Keratinocyte (primary cell): Measurements from ENCODE around the gene GOLGA5. TPM values are rescaled to one million over a fixed set of nuclear protein-coding genes. Genes with fewer than 3 reads are reported as not detected.

Experiments
- DNase-seq: peaks from one replicate; pipeline ENCODE4 v3.0.0-alpha.2; 2011; ENCODE audit warnings: low read depth, missing footprints, low spot score
- FAIRE-seq: peaks from 2 replicates; lab custom pipeline; 2011; peaks lifted over from hg19 to GRCh38; lab: Jason Lieb, UNC
- H2AFZ ChIP-seq: 2 replicates; pipeline ENCODE4 v1.6.0; 2012; ENCODE audit warnings: low read length, control low read depth, inconsistent platforms; ENCODE audit not compliant: control insufficient read depth
- H3K27ac ChIP-seq: 2 replicates; pipeline ENCODE4 v1.5.1; 2011; ENCODE audit warnings: low read length; ENCODE audit not compliant: control insufficient read depth, insufficient read depth
- H3K27me3 ChIP-seq: 3 replicates; pipeline ENCODE4 v1.6.0; 2011; ENCODE audit warnings: low read length; ENCODE audit not compliant: control insufficient read depth, insufficient read depth; ENCODE audit errors: extremely low read depth
- H3K36me3 ChIP-seq, 2 experiments: 2 replicates in 1 of 2; 3 replicates in 1 of 2; pipeline ENCODE4 v1.5.1; 2011; ENCODE audit warnings: low read length in 2 of 2, mild to moderate bottlenecking in 1 of 2; ENCODE audit not compliant: control insufficient read depth in 2 of 2, insufficient read depth in 2 of 2; ENCODE audit errors: extremely low read depth in 1 of 2
- H3K4me1 ChIP-seq: 3 replicates; pipeline ENCODE4 v1.5.1; 2011; ENCODE audit warnings: low read length; ENCODE audit not compliant: control insufficient read depth, insufficient read depth; ENCODE audit errors: extremely low read depth
- H3K4me2 ChIP-seq: 3 replicates; pipeline ENCODE4 v1.6.0; 2011; ENCODE audit warnings: low read depth, low read length; ENCODE audit not compliant: control insufficient read depth, insufficient read depth; ENCODE audit errors: extremely low read depth
- H3K4me3 ChIP-seq, 3 experiments: fragments of 200-600 bp in 1 of 3; sonication (generic) in 1 of 3; 2 replicates in 2 of 3; 3 replicates in 1 of 3; pipeline ENCODE4 v1.5.1; 2011 to 2016; ENCODE audit warnings: low read length in 3 of 3, mild to moderate bottlenecking in 3 of 3, control low read depth in 2 of 3, inconsistent platforms in 1 of 3, low read depth in 1 of 3, mixed read lengths in 1 of 3, mixed run types in 1 of 3, moderate library complexity in 1 of 3; ENCODE audit not compliant: control insufficient read depth in 2 of 3, insufficient read depth in 2 of 3; ENCODE audit errors: extremely low read depth in 1 of 3
- H3K79me2 ChIP-seq: 2 replicates; pipeline ENCODE4 v1.6.0; 2012; ENCODE audit warnings: low read length; ENCODE audit not compliant: control insufficient read depth, insufficient read depth
- H3K9ac ChIP-seq: 3 replicates; pipeline ENCODE4 v1.6.0; 2011; ENCODE audit warnings: low read length; ENCODE audit not compliant: control insufficient read depth, insufficient read depth; ENCODE audit errors: extremely low read depth
- H3K9me1 ChIP-seq: 3 replicates; pipeline ENCODE4 v1.6.0; 2011; ENCODE audit warnings: low read length; ENCODE audit not compliant: control insufficient read depth, insufficient read depth; ENCODE audit errors: extremely low read depth
- H3K9me3 ChIP-seq: 2 replicates; pipeline ENCODE4 v1.5.1; 2012; ENCODE audit warnings: low read depth, low read length; ENCODE audit not compliant: control insufficient read depth
- H4K20me1 ChIP-seq: 3 replicates; pipeline ENCODE4 v1.6.0; 2011; ENCODE audit warnings: low read length; ENCODE audit not compliant: control insufficient read depth, insufficient read depth; ENCODE audit errors: extremely low read depth
- EZH2 ChIP-seq: IDR thresholded peaks from one replicate; pipeline ENCODE4 v1.6.1; 2012; ENCODE audit warnings: inconsistent platforms, mild to moderate bottlenecking, low read length, moderate library complexity
- dilution Hi-C: fragments of 300-500 bp; cut with MboI; formaldehyde crosslinking; loops from one replicate; pipeline ENCODE4 v1.7.0; 2020; ENCODE audit warnings: low sequenced_read_pairs; ENCODE audit not compliant: extremely low pct_ligation_motif_present
- polyA plus RNA-seq, 5 experiments: library from polyadenylated mRNA; depleted of rRNA in 3 of 5; stranded (reverse) in 3 of 5; stranded (forward) in 1 of 5; unstranded in 1 of 5; fragments of >200 nt; gene quantifications; 1 replicate in 1 of 5; 2 replicates in 3 of 5; 3 replicates in 1 of 5; pipeline versions ENCODE4 v1.2.1 to v1.2.3, GENCODE V29; 2011 to 2012; ENCODE audit warnings: missing spikeins in 2 of 5, low read depth in 1 of 5, low replicate concordance in 1 of 5
- TF ChIP-seq, protein P1 (sequence below), 3 experiments: IDR thresholded peaks in 1 of 3; conservative IDR thresholded peaks in 1 of 3; optimal IDR thresholded peaks in 1 of 3; 2 replicates in 2 of 3; 3 replicates in 1 of 3; pipeline versions ENCODE3 to v1.5.1; 2011; ENCODE audit warnings: low read length in 3 of 3, mild to moderate bottlenecking in 3 of 3, moderate library complexity in 2 of 3, control low read depth in 1 of 3, inconsistent platforms in 1 of 3; ENCODE audit not compliant: insufficient read depth in 2 of 3; ENCODE audit errors: extremely low read depth in 1 of 3

The GOLGA5 gene
- polyA plus RNA-seq, 1 donor (not counting 4 experiments of a cell fraction or from before 2014, with no cell fraction given): 37.8 TPM

DNA sequence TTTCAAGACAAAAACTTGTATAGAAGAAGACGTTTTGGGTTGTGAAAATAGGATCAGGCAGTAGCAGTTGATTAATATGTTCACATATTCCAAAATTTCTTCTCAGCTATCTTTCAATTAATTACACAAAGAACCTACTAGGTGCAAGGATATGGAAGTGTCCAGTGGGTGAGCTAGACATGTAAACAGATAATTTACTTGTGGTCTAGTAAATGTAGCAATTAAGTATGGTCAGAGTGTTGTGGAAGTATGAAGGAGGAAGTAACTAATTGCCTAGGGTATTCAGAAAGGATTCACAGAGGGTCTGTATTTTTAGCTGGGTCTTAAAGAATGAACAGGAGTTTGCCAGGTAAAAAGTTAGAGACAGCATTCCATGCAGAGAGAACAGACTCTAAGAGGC is 5.9 kb downstream of the GOLGA5 start:
- no peaks in the 10 kb centered on the region for H3K27me3 ChIP-seq
- no peak overlapping the region for H3K9ac ChIP-seq
- DNase-seq (no peak), FAIRE-seq (no peak)
- H2AFZ ChIP-seq: no peak overlapping the region
- no peak overlapping the region for H3K4me3 ChIP-seq
- H3K36me3 ChIP-seq: peaks cover 5 to 8% of the 10 kb centered on the region in 2 experiments
- dilution Hi-C loops: no loop called here
- H3K9me3 ChIP-seq: no peaks in the 10 kb centered on the region
- H3K4me1 ChIP-seq: peaks cover 9% of the 10 kb centered on the region
- peaks cover 3% of the 10 kb centered on the region for H4K20me1 ChIP-seq
- peaks cover 74% of the 10 kb centered on the region for H3K79me2 ChIP-seq
- TF ChIP-seq, protein P1, sequence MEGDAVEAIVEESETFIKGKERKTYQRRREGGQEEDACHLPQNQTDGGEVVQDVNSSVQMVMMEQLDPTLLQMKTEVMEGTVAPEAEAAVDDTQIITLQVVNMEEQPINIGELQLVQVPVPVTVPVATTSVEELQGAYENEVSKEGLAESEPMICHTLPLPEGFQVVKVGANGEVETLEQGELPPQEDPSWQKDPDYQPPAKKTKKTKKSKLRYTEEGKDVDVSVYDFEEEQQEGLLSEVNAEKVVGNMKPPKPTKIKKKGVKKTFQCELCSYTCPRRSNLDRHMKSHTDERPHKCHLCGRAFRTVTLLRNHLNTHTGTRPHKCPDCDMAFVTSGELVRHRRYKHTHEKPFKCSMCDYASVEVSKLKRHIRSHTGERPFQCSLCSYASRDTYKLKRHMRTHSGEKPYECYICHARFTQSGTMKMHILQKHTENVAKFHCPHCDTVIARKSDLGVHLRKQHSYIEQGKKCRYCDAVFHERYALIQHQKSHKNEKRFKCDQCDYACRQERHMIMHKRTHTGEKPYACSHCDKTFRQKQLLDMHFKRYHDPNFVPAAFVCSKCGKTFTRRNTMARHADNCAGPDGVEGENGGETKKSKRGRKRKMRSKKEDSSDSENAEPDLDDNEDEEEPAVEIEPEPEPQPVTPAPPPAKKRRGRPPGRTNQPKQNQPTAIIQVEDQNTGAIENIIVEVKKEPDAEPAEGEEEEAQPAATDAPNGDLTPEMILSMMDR (optimal IDR thresholded peaks at IDR 0.05 in 1 of 3, IDR thresholded peaks at IDR 0.05 in 1 of 3, conservative IDR thresholded peaks at IDR 0.05 in 1 of 3; ENCODE audit: extremely low read depth in 1 of 3, insufficient read depth in 2 of 3, low read length in 3 of 3): no peak
- TF ChIP-seq EZH2: no peak
- H3K27ac ChIP-seq: no peak overlapping the region
- H3K9me1 ChIP-seq: no peaks in the 10 kb centered on the region
- no peak overlapping the region for H3K4me2 ChIP-seq

DNA sequence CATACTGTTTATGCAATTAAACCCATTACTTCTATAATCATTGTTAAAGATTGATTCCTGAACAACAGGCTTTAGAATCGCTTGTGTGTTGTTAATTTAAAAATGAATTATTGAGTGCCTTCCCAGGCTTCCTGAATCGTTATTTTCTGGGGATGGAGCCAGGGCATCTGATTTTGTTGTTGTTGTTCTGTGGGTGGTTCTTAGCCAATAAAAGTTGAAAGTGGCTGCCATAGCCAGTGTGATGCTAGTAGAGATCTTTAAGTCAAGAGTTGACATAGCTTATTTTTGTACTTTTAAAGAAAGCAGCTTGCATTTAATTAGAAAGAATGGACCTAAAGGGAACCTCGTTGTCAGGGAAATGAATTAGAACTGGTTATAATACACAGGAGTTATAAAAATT is 6.4 kb downstream of the GOLGA5 start:
- H3K9ac ChIP-seq: no peak overlapping the region
- no peaks in the 10 kb centered on the region for H3K27me3 ChIP-seq
- H4K20me1 ChIP-seq: peaks cover 3% of the 10 kb centered on the region
- H3K4me2 ChIP-seq: no peak overlapping the region
- H2AFZ ChIP-seq: no peak overlapping the region
- no peak overlapping the region for H3K27ac ChIP-seq
- H3K9me1 ChIP-seq: no peaks in the 10 kb centered on the region
- TF ChIP-seq EZH2: no peak
- TF ChIP-seq, protein P1 (optimal IDR thresholded peaks at IDR 0.05 in 1 of 3, IDR thresholded peaks at IDR 0.05 in 1 of 3, conservative IDR thresholded peaks at IDR 0.05 in 1 of 3; ENCODE audit: extremely low read depth in 1 of 3, insufficient read depth in 2 of 3, low read length in 3 of 3): no peak
- H3K79me2 ChIP-seq: peaks cover 73% of the 10 kb centered on the region
- H3K4me3 ChIP-seq: no peak overlapping the region
- DNase-seq (no peak), FAIRE-seq (no peak)
- peaks cover 5 to 8% of the 10 kb centered on the region in 2 experiments for H3K36me3 ChIP-seq
- dilution Hi-C loops: no loop called here
- peaks cover 3% of the 10 kb centered on the region for H3K4me1 ChIP-seq
- H3K9me3 ChIP-seq: no peaks in the 10 kb centered on the region
